Astrocyte of the spinal cord (primary cell): ENCODE results near the gene NAALAD2.
"Not testable (repeated sequence)": the region's sequence is repeated elsewhere in the genome, so short reads cannot be mapped to it uniquely, and the experiment has no call there.

ENCODE experiments used
- DNase-seq: peaks from one replicate; pipeline ENCODE4 v3.0.0; 2011; ENCODE audit warnings: low read depth, low spot score
- H3K4me3 ChIP-seq: 2 replicates; pipeline ENCODE4 v1.5.1; 2011; ENCODE audit warnings: low read depth, mild to moderate bottlenecking, low read length, moderate library complexity
- CTCF ChIP-seq: IDR thresholded peaks from 2 replicates; pipeline ENCODE4 v1.5.1; 2012; ENCODE audit warnings: low read depth, mild to moderate bottlenecking, low read length, inconsistent platforms
- in situ Hi-C: cut with HindIII; loops from 2 replicates; pipeline ENCODE4 v1.10.0; 2017; ENCODE audit warnings: low sequenced_read_pairs

NAALAD2 gene

GRCh38 chr11:90124371-90124770, 10.1 kb upstream of the NAALAD2 start:
- no peak for DNase-seq
- in situ Hi-C loops: no loop called here
- no peak overlapping the region for H3K4me3 ChIP-seq
- TF ChIP-seq CTCF: no peak

- DNase-seq: no peak
- TF ChIP-seq CTCF: no peak
- H3K4me3 ChIP-seq: no peak overlapping the region
- in situ Hi-C loops: no loop called here
These were observed 9.5 kb upstream of the NAALAD2 start for GRCh38 chr11:90124946-90125345.

GRCh38 chr11:90133560-90134477, 644 bp upstream of the NAALAD2 start:
- in situ Hi-C loops: no loop called here
- no peak for TF ChIP-seq CTCF
- DNase-seq: no peak
- H3K4me3 ChIP-seq: peak overlapping the region; percentile 53

GRCh38 chr11:90135016-90135415, 553 bp downstream of the NAALAD2 start:
- H3K4me3 ChIP-seq: peak overlapping the region; percentile 53
- in situ Hi-C loops: no loop called here
- DNase-seq: peak; percentile 3

GRCh38 chr11:90148900-90149299, 14.4 kb downstream of the NAALAD2 start:
- no peak for DNase-seq
- no peak overlapping the region for H3K4me3 ChIP-seq
- TF ChIP-seq CTCF: peak; percentile 1
- in situ Hi-C loops: no loop called here

More at GRCh38 chr11:90135016-90135415, 553 bp downstream of the NAALAD2 start:
- no peak for TF ChIP-seq CTCF

- H3K4me3 ChIP-seq, in situ Hi-C loops, DNase-seq: not testable (repeated sequence)
These were observed 32.6 kb downstream of the NAALAD2 start for GRCh38 chr11:90166982-90167573.

- in situ Hi-C loops, DNase-seq, H3K4me3 ChIP-seq: not testable (repeated sequence)
These were observed 33.2 kb downstream of the NAALAD2 start for GRCh38 chr11:90167704-90168103.
